NCI-H1105 treated with DMSO at 0.1 percent for 48 hours (cell line): ENCODE data around the gene WRAP73.

Experiments
- DNase-seq: peaks from one replicate; lab custom pipeline; 2025; lab: John Stamatoyannopoulos, UW

The WRAP73 gene

GRCh38 chr1:3681898-3682806 lies 32.2 kb upstream of the WRAP73 start:
- DNase-seq = no peak

GRCh38 chr1:3681231-3681897 lies 31.5 kb upstream of the WRAP73 start:
- no peak for DNase-seq

- DNase-seq = no peak
Measured at GRCh38 chr1:3680488-3681230, 30.8 kb upstream of the WRAP73 start.

- no peak for DNase-seq
Measured at GRCh38 chr1:3679799-3680453, 30.0 kb upstream of the WRAP73 start.

- DNase-seq = no peak
Measured at GRCh38 chr1:3679098-3679555, 29.2 kb upstream of the WRAP73 start.

GRCh38 chr1:3678361-3679097 lies 28.6 kb upstream of the WRAP73 start:
- DNase-seq = no peak

- no peak for DNase-seq
Measured at GRCh38 chr1:3677484-3677883, 27.6 kb upstream of the WRAP73 start.

GRCh38 chr1:3676581-3677470 lies 26.9 kb upstream of the WRAP73 start:
- DNase-seq = no peak

- DNase-seq = no peak
Measured at GRCh38 chr1:3675436-3675835, 25.5 kb upstream of the WRAP73 start.

GRCh38 chr1:3674100-3675094 lies 24.5 kb upstream of the WRAP73 start:
- no peak for DNase-seq

- no peak for DNase-seq
Measured at GRCh38 chr1:3673381-3674099, 23.6 kb upstream of the WRAP73 start.

- no peak for DNase-seq
Measured at GRCh38 chr1:3672971-3673361, 23.1 kb upstream of the WRAP73 start.

GRCh38 chr1:3672231-3672970 lies 22.5 kb upstream of the WRAP73 start:
- no peak for DNase-seq

- no peak for DNase-seq
Measured at GRCh38 chr1:3671371-3672180, 21.7 kb upstream of the WRAP73 start.

GRCh38 chr1:3670823-3671265 lies 20.9 kb upstream of the WRAP73 start:
- DNase-seq = no peak

GRCh38 chr1:3669971-3670431 lies 20.1 kb upstream of the WRAP73 start:
- no peak for DNase-seq

- DNase-seq = no peak
Measured at GRCh38 chr1:3669421-3669821, 19.5 kb upstream of the WRAP73 start.
